HCT116 (cell line): ENCODE measurements around the gene SLC1A4. TPM values are rescaled to one million over a fixed set of nuclear protein-coding genes. Genes with fewer than 3 reads are reported as not detected.

Source experiments
- ATAC-seq: fragments of 200-7000 bp; cut with Tn5 transposase; 2 replicates; pipeline ENCODE4 v1.9.1; 2020; ENCODE audit warnings: mild to moderate bottlenecking, moderate library complexity
- BruUV-seq: library from RNA; stranded (reverse); fragments of 400-500 nt; replicated peaks from 2 replicates; lab custom pipeline; 2021; lab: Mats Ljungman, UMichigan
- CTCF ChIA-PET: fragments of 300-600 bp; sonication (Branson Sonifier 250); formaldehyde crosslinking; loops from one replicate; lab custom pipeline; 2021; ENCODE audit warnings: antibody characterized with exemption; lab: Charles Lee
- POLR2A ChIA-PET: fragments of 300-600, 350-600 bp; sonication (Branson Sonifier 250); formaldehyde crosslinking; loops from one replicate; lab custom pipeline; 2021; ENCODE audit warnings: antibody characterized with exemption; lab: Charles Lee
- RAD21 ChIA-PET, 2 experiments: fragments of 300-600 bp; sonication (Branson Sonifier 250); formaldehyde crosslinking; loops; one replicate each; lab custom pipeline; 2023; ENCODE audit warnings: low total read pairs in 2 of 2; ENCODE audit not compliant: uncharacterized antibody in 2 of 2, unreplicated experiment in 2 of 2, low non-redundant PET in 1 of 2; lab: Charles Lee
- DNase-seq: peaks from one replicate; pipeline ENCODE4 v3.0.0-alpha.2; 2010; ENCODE audit warnings: low read depth, low spot score
- H2AFZ ChIP-seq: fragments of 200-600 bp; shearing (Covaris generic), sonication (generic); 2 replicates; pipeline ENCODE4 v1.6.1; 2017; ENCODE audit warnings: low read depth, mixed run types, mixed read lengths, antibody characterized with exemption, low read length; ENCODE audit not compliant: poor library complexity, severe bottlenecking
- H3K27ac ChIP-seq: 2 replicates; pipeline ENCODE4 v1.5.1; 2012; ENCODE audit warnings: low read depth, low read length
- H3K27me3 ChIP-seq: fragments of 200-600 bp; sonication (generic); 2 replicates; pipeline ENCODE4 v1.6.1; 2016; ENCODE audit warnings: mixed run types, low read length, mixed read lengths; ENCODE audit not compliant: insufficient read depth
- H3K36me3 ChIP-seq, 2 experiments: fragments of 200-500 bp in 1 of 2; fragments of 200-600 bp in 1 of 2; sonication (Bioruptor generic) in 1 of 2; sonication (generic) in 1 of 2; 2 replicates each; pipeline versions ENCODE4 v1.5.1 to v1.6.1; 2014 to 2016; ENCODE audit warnings: low read length in 2 of 2, inconsistent platforms in 1 of 2, mixed read lengths in 1 of 2, mixed run types in 1 of 2; ENCODE audit not compliant: insufficient read depth in 2 of 2, control insufficient read depth in 1 of 2
- H3K4me1 ChIP-seq, 2 experiments: fragments of 200-600 bp in 1 of 2; sonication (generic) in 1 of 2; 2 replicates each; pipeline versions ENCODE4 v1.5.1 to v1.6.1; 2012 to 2017; ENCODE audit warnings: low read length in 2 of 2, inconsistent platforms in 1 of 2, mild to moderate bottlenecking in 1 of 2, mixed read lengths in 1 of 2, mixed run types in 1 of 2, moderate library complexity in 1 of 2; ENCODE audit not compliant: insufficient read depth in 2 of 2, control insufficient read depth in 1 of 2
- H3K4me2 ChIP-seq: fragments of 200-600 bp; sonication (generic); 2 replicates; pipeline ENCODE4 v1.6.1; 2017; ENCODE audit warnings: mixed run types, low read length, mixed read lengths
- H3K4me3 ChIP-seq, 2 experiments: fragments of 200-600 bp in 1 of 2; sonication (generic) in 1 of 2; replicated peaks in 1 of 2; 2 replicates each; pipeline ENCODE4 v1.5.1; 2011 to 2016; ENCODE audit warnings: low read length in 2 of 2, control low read depth in 1 of 2, low read depth in 1 of 2, mild to moderate bottlenecking in 1 of 2, mixed read lengths in 1 of 2, mixed run types in 1 of 2
- H3K79me2 ChIP-seq: fragments of 200-600 bp; sonication (generic); 2 replicates; pipeline ENCODE4 v1.6.1; 2017; ENCODE audit warnings: mild to moderate bottlenecking, mixed run types, low read length, moderate library complexity, mixed read lengths; ENCODE audit not compliant: insufficient read depth
- H3K9ac ChIP-seq: fragments of 200-600 bp; sonication (generic); 2 replicates; pipeline ENCODE4 v1.6.1; 2016; ENCODE audit warnings: low read length, mixed read lengths
- H3K9me2 ChIP-seq: fragments of 200-600 bp; sonication (generic), shearing (Covaris generic); 2 replicates; pipeline ENCODE4 v1.6.1; 2017; ENCODE audit warnings: mixed run types, mild to moderate bottlenecking, moderate library complexity; ENCODE audit not compliant: insufficient read depth
- H3K9me3 ChIP-seq, 2 experiments: fragments of 200-500 bp in 1 of 2; fragments of 200-600 bp in 1 of 2; sonication (Bioruptor generic) in 1 of 2; sonication (generic) in 1 of 2; 2 replicates each; pipeline ENCODE4 v1.6.1; 2014 to 2017; ENCODE audit warnings: low read length in 2 of 2, mixed read lengths in 2 of 2, inconsistent platforms in 1 of 2, low read depth in 1 of 2, mild to moderate bottlenecking in 1 of 2, mixed run types in 1 of 2, moderate library complexity in 1 of 2; ENCODE audit not compliant: control insufficient read depth in 1 of 2, insufficient read depth in 1 of 2
- H4K20me1 ChIP-seq: fragments of 200-600 bp; sonication (generic), shearing (Covaris generic); 2 replicates; pipeline ENCODE4 v1.6.1; 2017; ENCODE audit warnings: mixed run types, mild to moderate bottlenecking, moderate library complexity; ENCODE audit not compliant: insufficient read depth
- ATF3 ChIP-seq: IDR thresholded peaks from 2 replicates; pipeline ENCODE4 v1.6.1; 2012
- CTCF ChIP-seq, 3 experiments: fragments of 200-600 bp in 1 of 3; sonication (generic) in 1 of 3; IDR thresholded peaks in 2 of 3; conservative IDR thresholded peaks in 1 of 3; 2 replicates each; pipeline ENCODE4 v1.5.1; 2012 to 2017; ENCODE audit warnings: low read depth in 2 of 3, low read length in 2 of 3, antibody characterized with exemption in 1 of 3, borderline replicate concordance in 1 of 3, control low read depth in 1 of 3, mild to moderate bottlenecking in 1 of 3, mixed read lengths in 1 of 3, mixed run types in 1 of 3, moderate library complexity in 1 of 3; ENCODE audit not compliant: insufficient read depth in 1 of 3
- ELF1 ChIP-seq: IDR thresholded peaks from 2 replicates; pipeline ENCODE4 v1.6.1; 2012; ENCODE audit warnings: low read depth, borderline replicate concordance
- EZH2phosphoT487 ChIP-seq: fragments of 200-600 bp; IDR thresholded peaks from 2 replicates; pipeline ENCODE4 v1.6.1; 2018; ENCODE audit warnings: antibody characterized with exemption, borderline replicate concordance
- JUND ChIP-seq: IDR thresholded peaks from 2 replicates; pipeline ENCODE4 v1.6.1; 2012
- SP1 ChIP-seq: IDR thresholded peaks from 2 replicates; pipeline ENCODE4 v1.6.1; 2012; ENCODE audit warnings: low read depth
- TCF7L2 ChIP-seq: IDR thresholded peaks from 2 replicates; pipeline ENCODE4 v1.7.0; 2011; ENCODE audit warnings: borderline replicate concordance, inconsistent platforms; ENCODE audit not compliant: insufficient read depth, insufficient read length; ENCODE audit errors: extremely low read depth
- intact Hi-C: fragments of 100-400 bp; cut with micrococcal nuclease; formaldehyde crosslinking; loops from 2 replicates; pipeline ENCODE4 v1.10.0; 2022
- total RNA-seq: library from RNA; stranded (reverse); gene quantifications from one replicate; pipeline ENCODE4 v1.2.1, GENCODE V29; 2021; ENCODE audit not compliant: unreplicated experiment
- TF ChIP-seq, protein P1 (sequence below): IDR thresholded peaks from 2 replicates; pipeline ENCODE4 v1.6.1; 2012
- TF ChIP-seq, protein P2 (sequence below): IDR thresholded peaks from 2 replicates; pipeline ENCODE4 v1.6.1; 2012; ENCODE audit warnings: low read depth

Gene SLC1A4
- total RNA-seq, 1 experiment from 2014 or later = 9.2 TPM

- ChIA-PET RAD21 (no interaction called here), POLR2A (interaction anchor here (1.3 kb wide), 1 partner anchor 13 kb away, joined by 3 read pairs; the partner anchor contains the start of gene CEP68), CTCF (no interaction called here)
- Histone ChIP-seq H3K4me2 (no peak overlapping the region), H3K9me2 (no peaks in the 10 kb centered on the region), H3K27me3 (no peaks in the 10 kb centered on the region), H2AFZ (no peak overlapping the region), H4K20me1 (no peaks in the 10 kb centered on the region), H3K27ac (no peak overlapping the region), H3K4me1 (peaks cover 3 to 8% of the 10 kb centered on the region in 2 experiments; a peak in 1 of 4 replicates), H3K4me3 (no peak overlapping the region), H3K79me2 (no peaks in the 10 kb centered on the region), H3K36me3 (no peaks in the 10 kb centered on the region), H3K9me3 (peaks cover 0 to 14% of the 10 kb centered on the region in 2 experiments; a peak in 1 of 4 replicates), H3K9ac (no peak overlapping the region)
- no peak for TF ChIP-seq SP1
- no peak for TF ChIP-seq ELF1
- TF ChIP-seq, protein P1, sequence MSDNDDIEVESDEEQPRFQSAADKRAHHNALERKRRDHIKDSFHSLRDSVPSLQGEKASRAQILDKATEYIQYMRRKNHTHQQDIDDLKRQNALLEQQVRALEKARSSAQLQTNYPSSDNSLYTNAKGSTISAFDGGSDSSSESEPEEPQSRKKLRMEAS = no peak
- TF ChIP-seq TCF7L2 = no peak
- TF ChIP-seq EZH2phosphoT487 = no peak
- no peak for TF ChIP-seq ATF3
- TF ChIP-seq CTCF (IDR thresholded peaks at IDR 0.05 in 2 of 3, conservative IDR thresholded peaks at IDR 0.05 in 1 of 3; ENCODE audit: borderline replicate concordance in 1 of 3, insufficient read depth in 1 of 3, low read depth in 2 of 3, low read length in 2 of 3) = no peak
- TF ChIP-seq, protein P2, sequence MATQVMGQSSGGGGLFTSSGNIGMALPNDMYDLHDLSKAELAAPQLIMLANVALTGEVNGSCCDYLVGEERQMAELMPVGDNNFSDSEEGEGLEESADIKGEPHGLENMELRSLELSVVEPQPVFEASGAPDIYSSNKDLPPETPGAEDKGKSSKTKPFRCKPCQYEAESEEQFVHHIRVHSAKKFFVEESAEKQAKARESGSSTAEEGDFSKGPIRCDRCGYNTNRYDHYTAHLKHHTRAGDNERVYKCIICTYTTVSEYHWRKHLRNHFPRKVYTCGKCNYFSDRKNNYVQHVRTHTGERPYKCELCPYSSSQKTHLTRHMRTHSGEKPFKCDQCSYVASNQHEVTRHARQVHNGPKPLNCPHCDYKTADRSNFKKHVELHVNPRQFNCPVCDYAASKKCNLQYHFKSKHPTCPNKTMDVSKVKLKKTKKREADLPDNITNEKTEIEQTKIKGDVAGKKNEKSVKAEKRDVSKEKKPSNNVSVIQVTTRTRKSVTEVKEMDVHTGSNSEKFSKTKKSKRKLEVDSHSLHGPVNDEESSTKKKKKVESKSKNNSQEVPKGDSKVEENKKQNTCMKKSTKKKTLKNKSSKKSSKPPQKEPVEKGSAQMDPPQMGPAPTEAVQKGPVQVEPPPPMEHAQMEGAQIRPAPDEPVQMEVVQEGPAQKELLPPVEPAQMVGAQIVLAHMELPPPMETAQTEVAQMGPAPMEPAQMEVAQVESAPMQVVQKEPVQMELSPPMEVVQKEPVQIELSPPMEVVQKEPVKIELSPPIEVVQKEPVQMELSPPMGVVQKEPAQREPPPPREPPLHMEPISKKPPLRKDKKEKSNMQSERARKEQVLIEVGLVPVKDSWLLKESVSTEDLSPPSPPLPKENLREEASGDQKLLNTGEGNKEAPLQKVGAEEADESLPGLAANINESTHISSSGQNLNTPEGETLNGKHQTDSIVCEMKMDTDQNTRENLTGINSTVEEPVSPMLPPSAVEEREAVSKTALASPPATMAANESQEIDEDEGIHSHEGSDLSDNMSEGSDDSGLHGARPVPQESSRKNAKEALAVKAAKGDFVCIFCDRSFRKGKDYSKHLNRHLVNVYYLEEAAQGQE = no peak
- no peak for TF ChIP-seq JUND
- DNase-seq = no peak
- intact Hi-C loops = no loop called here
- ATAC-seq = no peak
- no TSS peak for BruUV-seq
Measured at GRCh38 chr2:65043001-65043400, 53.8 kb downstream of the SLC1A4 start.
